Diencephalon (tissue), 1 donor: Measurements from ENCODE around the gene AIPL1. TPM values are rescaled to one million over a fixed set of nuclear protein-coding genes. Genes with fewer than 3 reads are reported as not detected.

ENCODE experiments used
- total RNA-seq: library from RNA; depleted of rRNA; stranded (reverse); fragments of >200 nt; gene quantifications from one replicate; pipeline ENCODE4 v1.2.3, GENCODE V29; 2014

The AIPL1 gene
- 0.23 TPM for total RNA-seq

DNA sequence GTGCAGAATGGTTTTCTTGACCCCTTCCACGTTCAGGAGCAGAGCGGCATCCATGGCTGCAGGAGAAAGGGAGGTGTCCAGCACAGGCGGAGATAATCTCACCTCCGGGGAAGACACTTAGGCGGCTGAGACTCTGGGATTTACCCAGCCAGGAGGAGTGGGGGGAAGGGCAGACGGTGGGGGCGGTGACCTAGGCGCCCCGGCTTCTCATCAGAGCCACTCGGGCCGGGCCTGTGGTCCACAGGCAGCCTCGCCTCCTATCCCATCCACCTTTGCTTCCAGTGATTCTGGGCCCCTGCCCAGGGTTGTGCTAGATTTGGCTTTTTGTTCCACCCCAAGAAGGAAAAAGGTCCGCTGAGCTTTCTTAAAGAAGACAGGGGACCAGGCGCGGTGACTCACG is at the start of gene AIPL1:
Gene AIPL1 (minus strand): TSS at position 71 of the 400 bp plus-strand sequence. CDS start 17 bp downstream, at position 54.

GRCh38 chr17:6443692-6444570 is 9.0 kb upstream of the AIPL1 start, which contains the start of gene PIMREG:
Gene PIMREG (plus strand): TSS chr17:6444455. CDS start chr17:6445111, 656 bp downstream.

Other genes with a start within 250 kb of the AIPL1 start
- gene PIMREG, start 9.3 kb upstream of the AIPL1 start, total RNA-seq, result 7.4 TPM
- gene PITPNM3, start 121.4 kb upstream of the AIPL1 start, total RNA-seq, result 25.6 TPM
- 33.7 TPM for gene KIAA0753, start 205.6 kb upstream of the AIPL1 start, total RNA-seq
- 48.4 TPM for gene TXNDC17, start 205.9 kb upstream of the AIPL1 start, total RNA-seq
- 13.4 TPM for gene MED31, start 216.5 kb upstream of the AIPL1 start, total RNA-seq
- gene C17orf100, start 216.6 kb upstream of the AIPL1 start, total RNA-seq, result 5.3 TPM